ENCODE results near the gene TOX4.

- TF ChIP-seq, protein P1, sequence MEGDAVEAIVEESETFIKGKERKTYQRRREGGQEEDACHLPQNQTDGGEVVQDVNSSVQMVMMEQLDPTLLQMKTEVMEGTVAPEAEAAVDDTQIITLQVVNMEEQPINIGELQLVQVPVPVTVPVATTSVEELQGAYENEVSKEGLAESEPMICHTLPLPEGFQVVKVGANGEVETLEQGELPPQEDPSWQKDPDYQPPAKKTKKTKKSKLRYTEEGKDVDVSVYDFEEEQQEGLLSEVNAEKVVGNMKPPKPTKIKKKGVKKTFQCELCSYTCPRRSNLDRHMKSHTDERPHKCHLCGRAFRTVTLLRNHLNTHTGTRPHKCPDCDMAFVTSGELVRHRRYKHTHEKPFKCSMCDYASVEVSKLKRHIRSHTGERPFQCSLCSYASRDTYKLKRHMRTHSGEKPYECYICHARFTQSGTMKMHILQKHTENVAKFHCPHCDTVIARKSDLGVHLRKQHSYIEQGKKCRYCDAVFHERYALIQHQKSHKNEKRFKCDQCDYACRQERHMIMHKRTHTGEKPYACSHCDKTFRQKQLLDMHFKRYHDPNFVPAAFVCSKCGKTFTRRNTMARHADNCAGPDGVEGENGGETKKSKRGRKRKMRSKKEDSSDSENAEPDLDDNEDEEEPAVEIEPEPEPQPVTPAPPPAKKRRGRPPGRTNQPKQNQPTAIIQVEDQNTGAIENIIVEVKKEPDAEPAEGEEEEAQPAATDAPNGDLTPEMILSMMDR (IDR thresholded peaks at IDR 0.05), result no peak
- no peak for TF ChIP-seq EP300 (IDR thresholded peaks at IDR 0.05)
- TF ChIP-seq POLR2A (IDR thresholded peaks at IDR 0.05), result no peak
Measured at GRCh38 chr14:21534576-21534975, 57.6 kb downstream of the TOX4 start.

Data from ovary (tissue), 3 donors.